Measurements from ENCODE around the gene POLR3G.

Gene POLR3G

GRCh38 chr5:90503596-90503995 lies 28.9 kb downstream of the POLR3G start:
- no peak for DNase-seq (ENCODE audit: low read depth)

GRCh38 chr5:90504743-90505142 lies 30.1 kb downstream of the POLR3G start:
- no peak for DNase-seq (ENCODE audit: low read depth)

GRCh38 chr5:90506221-90506620 lies 31.6 kb downstream of the POLR3G start:
- DNase-seq (ENCODE audit: low read depth), result no peak

GRCh38 chr5:90510438-90510837 lies 35.8 kb downstream of the POLR3G start:
- DNase-seq (ENCODE audit: low read depth), result no peak

GRCh38 chr5:90514520-90514919 lies 39.9 kb downstream of the POLR3G start:
- no peak for DNase-seq (ENCODE audit: low read depth)

GRCh38 chr5:90518661-90519060 lies 44.0 kb downstream of the POLR3G start:
- no peak for DNase-seq (ENCODE audit: low read depth)

- DNase-seq (ENCODE audit: low read depth), result no peak
These were observed 44.4 kb downstream of the POLR3G start for GRCh38 chr5:90519081-90519480.

GRCh38 chr5:90528601-90529193 lies 54.0 kb downstream of the POLR3G start:
- peak; percentile 26 for DNase-seq (ENCODE audit: low read depth)

- peak; percentile 96 for DNase-seq (ENCODE audit: low read depth)
These were observed 54.7 kb downstream of the POLR3G start, which contains the start of gene LYSMD3 for GRCh38 chr5:90529194-90529938. Gene LYSMD3 (minus strand): TSS chr5:90529584. CDS start chr5:90525289, 4,295 bp downstream.

GRCh38 chr5:90529939-90530677 lies 55.4 kb downstream of the POLR3G start:
- DNase-seq (ENCODE audit: low read depth), result peak; percentile 37

GRCh38 chr5:90530736-90531487 lies 56.2 kb downstream of the POLR3G start:
- DNase-seq (ENCODE audit: low read depth), result no peak

GRCh38 chr5:90533794-90534193 lies 59.1 kb downstream of the POLR3G start:
- DNase-seq (ENCODE audit: low read depth), result no peak

- no peak for DNase-seq (ENCODE audit: low read depth)
These were observed 60.3 kb downstream of the POLR3G start for GRCh38 chr5:90534922-90535321.

- DNase-seq (ENCODE audit: low read depth), result no peak
These were observed 68.3 kb downstream of the POLR3G start for GRCh38 chr5:90542827-90543519.

- no peak for DNase-seq (ENCODE audit: low read depth)
These were observed 70.8 kb downstream of the POLR3G start for GRCh38 chr5:90545511-90545910.

GRCh38 chr5:90546216-90546837 lies 71.7 kb downstream of the POLR3G start:
- DNase-seq (ENCODE audit: low read depth), result no peak

GRCh38 chr5:90547072-90547536 lies 72.4 kb downstream of the POLR3G start:
- no peak for DNase-seq (ENCODE audit: low read depth)

- DNase-seq (ENCODE audit: low read depth), result no peak
These were observed 73.5 kb downstream of the POLR3G start for GRCh38 chr5:90548069-90548593.

GRCh38 chr5:90549223-90549622 lies 74.6 kb downstream of the POLR3G start:
- DNase-seq (ENCODE audit: low read depth), result no peak

- DNase-seq (ENCODE audit: low read depth), result no peak
These were observed 75.1 kb downstream of the POLR3G start for GRCh38 chr5:90549729-90550275.
